SK-N-MC (cell line): ENCODE results near the gene INPP5A.

Experiments
- EZH2 ChIP-seq: fragments of 200-600 bp; sonication (generic); IDR thresholded peaks from one replicate; pipeline ENCODE4 v1.6.1; 2017; ENCODE audit warnings: antibody characterized with exemption
- POLR2AphosphoS5 ChIP-seq: IDR thresholded peaks from 2 replicates; pipeline ENCODE4 v1.6.1; 2012; ENCODE audit warnings: mild to moderate bottlenecking, low read depth, low read length, borderline replicate concordance

- TF ChIP-seq POLR2AphosphoS5 (no peak), EZH2 (no peak)
Observed at GRCh38 chr10:132723330-132723970, 185.9 kb downstream of the INPP5A start.
